Natural killer cell treated with Interleukin-12 subunit alpha and Interleukin-12 subunit beta and Interleukin-15 and Interleukin-18, amount 100 ng/mL, for 72 hours (primary cell): ENCODE results near the gene WNK1. TPM values are rescaled to one million over a fixed set of nuclear protein-coding genes. Genes with fewer than 3 reads are reported as not detected.
"Not testable (repeated sequence)": the region's sequence is repeated elsewhere in the genome, so short reads cannot be mapped to it uniquely, and the experiment has no call there.

Experiments
- ATAC-seq, 2 donors: fragments of 150-1000 bp; cut with Tn5 transposase in 1 of 2; sonication (Bioruptor Pico), chemical (Tn5 transposase) in 1 of 2; 2 replicates each; pipeline ENCODE4 v1.10.0; 2021
- DNase-seq: peaks from one replicate; pipeline ENCODE4 v3.0.0; 2022; ENCODE audit warnings: low spot score
- H3K27ac Mint-ChIP-seq, 2 donors: 1 replicate in 1 of 2; 2 replicates in 1 of 2; pipeline ENCODE4 v1.8.0; 2022; ENCODE audit warnings: mixed read lengths in 2 of 2, mild to moderate bottlenecking in 1 of 2, moderate library complexity in 1 of 2
- H3K27me3 Mint-ChIP-seq, 2 donors: 1 replicate in 1 of 2; 2 replicates in 1 of 2; pipeline ENCODE4 v1.8.0; 2022; ENCODE audit warnings: mixed read lengths in 2 of 2
- H3K36me3 Mint-ChIP-seq: one replicate; pipeline ENCODE4 v1.8.0; 2022; ENCODE audit warnings: mixed read lengths
- H3K4me1 Mint-ChIP-seq, 2 donors: 1 replicate in 1 of 2; 2 replicates in 1 of 2; pipeline ENCODE4 v1.8.0; 2022; ENCODE audit warnings: low read depth in 2 of 2, mixed read lengths in 2 of 2, mild to moderate bottlenecking in 1 of 2
- H3K4me3 Mint-ChIP-seq: one replicate; pipeline ENCODE4 v1.8.0; 2022; ENCODE audit warnings: mixed read lengths
- H3K9me3 Mint-ChIP-seq: 2 replicates; pipeline ENCODE4 v1.8.0; 2022; ENCODE audit warnings: mixed read lengths
- total RNA-seq, 2 donors: library from RNA; stranded (reverse); gene quantifications; one replicate each; pipeline ENCODE4 v1.2.3, GENCODE V29; 2022

WNK1 gene
- total RNA-seq, 2 donors from 2014 or later: 152 to 269 TPM

DNA sequence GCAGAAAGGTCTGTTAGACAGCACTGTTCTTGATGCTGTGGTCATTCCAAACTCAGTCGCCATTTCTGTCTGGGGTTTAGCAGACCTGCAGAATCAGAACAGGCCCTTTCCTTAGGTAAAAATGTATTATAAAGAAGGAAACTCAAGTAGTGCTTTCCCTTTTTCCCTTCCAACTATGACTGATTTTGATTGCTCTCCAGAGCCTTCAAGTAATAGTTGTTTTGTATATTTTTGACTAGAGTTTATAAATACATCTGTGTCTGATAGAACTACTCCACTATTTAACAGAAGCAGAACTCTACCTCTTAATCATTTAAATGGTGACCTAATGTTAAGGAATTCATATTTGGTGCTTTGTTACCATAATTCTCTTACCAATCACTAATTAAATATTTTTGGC lies 74.0 kb downstream of the WNK1 start:
- Mint-ChIP-seq H3K4me3 (no peak overlapping the region), H3K4me1 (peaks cover 12 to 29% of the 10 kb centered on the region in 2 donors), H3K27me3 (no peaks in the 10 kb centered on the region), H3K36me3 (peaks cover 14% of the 10 kb centered on the region), H3K27ac (no peak overlapping the region), H3K9me3 (peaks cover 5% of the 10 kb centered on the region)
- ATAC-seq (no peak), DNase-seq (no peak)

DNA sequence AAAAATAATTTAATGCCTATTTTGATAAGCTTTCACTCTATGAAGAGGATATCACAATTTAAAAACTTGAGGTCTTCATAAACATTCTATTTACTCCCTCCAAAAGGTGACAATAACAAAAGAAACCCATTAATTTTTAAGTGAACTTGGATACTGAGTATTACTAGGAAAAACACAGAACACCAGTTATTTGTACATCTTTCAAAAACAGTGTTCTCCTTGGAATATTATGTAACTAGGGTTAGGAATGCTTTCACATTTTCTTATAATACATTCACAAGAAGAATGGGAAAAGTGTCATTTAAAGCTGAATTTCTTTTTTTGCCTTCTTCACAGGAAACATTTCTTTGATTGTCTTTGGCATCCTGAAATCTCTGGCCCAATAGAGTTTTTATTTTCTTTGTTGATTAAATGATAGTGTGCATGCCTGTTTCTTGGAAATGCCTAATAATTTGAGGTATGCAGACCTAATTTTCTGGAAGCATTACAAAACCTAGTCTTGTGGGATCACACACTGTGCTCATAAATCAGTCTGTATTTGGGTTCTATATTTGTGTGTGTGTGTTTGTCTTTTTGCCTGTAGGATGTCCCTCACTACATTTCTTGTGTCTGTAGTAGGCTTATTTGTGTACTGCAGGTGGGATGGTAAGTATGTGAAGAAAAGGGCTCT lies 76.5 kb downstream of the WNK1 start:
- peaks cover 16% of the 10 kb centered on the region for H3K36me3 Mint-ChIP-seq
- no peak overlapping the region for H3K27ac Mint-ChIP-seq
- H3K27me3 Mint-ChIP-seq: no peaks in the 10 kb centered on the region

GRCh38 chr12:830111-830867 lies 77.9 kb downstream of the WNK1 start:
- Mint-ChIP-seq H3K9me3 (no peaks in the 10 kb centered on the region), H3K36me3 (peaks cover 22% of the 10 kb centered on the region), H3K4me3 (no peak overlapping the region), H3K27me3 (no peaks in the 10 kb centered on the region), H3K27ac (no peak overlapping the region), H3K4me1 (peaks cover 11 to 34% of the 10 kb centered on the region in 2 donors)
- ATAC-seq (no peak), DNase-seq (no peak)

More for the DNA sequence above, 76.5 kb downstream of the WNK1 start:
- H3K4me3 Mint-ChIP-seq: no peak overlapping the region
- DNase-seq (no peak), ATAC-seq (no peak)
- peaks cover 8 to 24% of the 10 kb centered on the region in 2 donors for H3K4me1 Mint-ChIP-seq
- H3K9me3 Mint-ChIP-seq: no peaks in the 10 kb centered on the region

DNA sequence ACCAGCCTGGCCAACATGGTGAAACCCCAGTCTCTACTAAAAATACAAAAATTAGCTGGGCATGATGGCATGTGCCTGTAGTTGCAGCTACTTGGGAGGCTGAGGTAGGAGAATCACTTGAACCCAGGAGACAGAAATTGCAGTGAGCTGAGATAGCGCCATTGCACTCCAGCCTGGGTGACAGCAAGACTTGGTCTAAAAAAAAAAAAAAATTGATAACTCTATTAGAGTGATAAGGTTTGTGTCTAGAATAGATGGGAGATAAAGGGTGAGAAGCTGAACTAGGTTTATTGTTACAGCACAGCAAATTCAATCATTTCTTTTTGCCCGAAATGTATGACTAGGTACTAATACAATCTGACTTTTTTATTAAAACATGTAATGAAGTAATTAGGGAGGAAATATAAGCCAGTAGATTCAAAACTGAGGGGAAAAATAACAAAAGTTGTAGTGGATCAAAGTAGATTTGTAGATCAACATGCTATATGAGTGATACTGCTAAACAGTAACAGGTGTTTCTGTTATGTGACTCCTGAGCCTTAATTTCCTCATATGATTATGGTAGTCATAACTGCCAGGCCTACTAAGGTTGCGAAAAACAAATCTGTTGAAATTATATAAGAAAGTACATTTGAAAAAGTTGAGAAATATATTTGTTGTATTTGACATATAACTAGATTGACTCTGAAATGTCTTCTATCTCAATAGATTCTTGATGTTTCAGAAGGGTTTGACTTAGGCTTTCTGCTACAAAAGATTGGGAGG lies 83.6 kb downstream of the WNK1 start:
- no peak for ATAC-seq
- H3K4me3 Mint-ChIP-seq: no peak overlapping the region

GRCh38 chr12:836952-837351 lies 84.6 kb downstream of the WNK1 start:
- H3K27me3 Mint-ChIP-seq: no peaks in the 10 kb centered on the region
- no peak for ATAC-seq
- H3K4me3 Mint-ChIP-seq: no peak overlapping the region
- H3K4me1 Mint-ChIP-seq: peaks cover 24 to 44% of the 10 kb centered on the region in 2 donors
- no peak overlapping the region for H3K27ac Mint-ChIP-seq
- DNase-seq: no peak
- no peaks in the 10 kb centered on the region for H3K9me3 Mint-ChIP-seq
- peaks cover 22% of the 10 kb centered on the region for H3K36me3 Mint-ChIP-seq

More for the DNA sequence above, 83.6 kb downstream of the WNK1 start:
- Mint-ChIP-seq H3K9me3 (no peaks in the 10 kb centered on the region), H3K27ac (no peak overlapping the region), H3K4me1 (peaks cover 17 to 38% of the 10 kb centered on the region in 2 donors), H3K27me3 (no peaks in the 10 kb centered on the region), H3K36me3 (peaks cover 22% of the 10 kb centered on the region)
- no peak for DNase-seq

DNA sequence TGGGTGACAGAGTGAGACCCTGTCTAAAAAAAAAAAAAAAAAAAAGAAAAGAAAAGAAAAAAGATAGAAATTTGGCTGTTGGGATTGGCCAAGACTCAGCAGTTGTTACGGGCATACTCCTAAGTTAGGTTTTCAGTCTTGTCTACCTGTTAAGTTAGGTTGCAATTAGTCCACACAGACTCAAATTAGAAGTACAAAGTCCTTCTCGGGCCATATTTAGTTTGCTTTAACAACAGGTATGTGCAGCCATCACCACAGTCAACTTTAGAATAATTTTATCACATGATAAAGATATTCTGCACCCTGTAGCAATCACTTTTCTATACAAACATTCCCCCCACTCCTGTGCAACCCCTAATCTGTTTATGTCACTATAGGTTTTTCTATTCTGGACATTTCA lies 85.2 kb downstream of the WNK1 start:
- Mint-ChIP-seq H3K27ac (no peak overlapping the region), H3K9me3 (no peaks in the 10 kb centered on the region), H3K27me3 (no peaks in the 10 kb centered on the region), H3K4me3 (no peak overlapping the region), H3K36me3 (peaks cover 22% of the 10 kb centered on the region), H3K4me1 (peaks cover 27 to 45% of the 10 kb centered on the region in 2 donors)
- DNase-seq (no peak), ATAC-seq (no peak)

GRCh38 chr12:843609-844008 lies 91.2 kb downstream of the WNK1 start:
- ATAC-seq: no peak
- no peaks in the 10 kb centered on the region for H3K27me3 Mint-ChIP-seq
- no peak overlapping the region for H3K4me3 Mint-ChIP-seq
- peaks cover 32 to 39% of the 10 kb centered on the region in 2 donors for H3K4me1 Mint-ChIP-seq
- H3K36me3 Mint-ChIP-seq: peaks cover 4% of the 10 kb centered on the region
- DNase-seq: no peak
- no peaks in the 10 kb centered on the region for H3K9me3 Mint-ChIP-seq
- H3K27ac Mint-ChIP-seq: no peak overlapping the region

DNA sequence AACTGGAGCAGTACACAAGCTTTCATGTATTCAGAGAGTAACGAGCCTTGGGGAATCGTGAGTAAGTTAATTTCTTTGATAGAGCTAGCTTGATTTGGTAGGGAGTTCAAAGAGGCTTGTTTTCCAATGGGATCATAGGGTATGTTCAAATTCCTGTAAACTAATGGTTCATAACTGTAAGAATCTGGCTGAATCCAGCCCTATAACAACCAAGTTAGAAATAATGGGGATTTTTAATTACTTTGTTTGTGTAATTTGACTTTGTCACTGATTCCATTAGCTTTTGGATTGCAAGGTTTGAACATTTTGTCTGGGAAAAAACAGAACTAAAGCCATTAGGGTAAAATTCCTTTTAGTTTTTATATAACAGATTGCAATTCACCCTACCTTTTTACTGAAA lies 94.0 kb downstream of the WNK1 start:
- H3K4me1 Mint-ChIP-seq: peaks cover 36 to 46% of the 10 kb centered on the region in 2 donors

GRCh38 chr12:848173-848865 lies 95.9 kb downstream of the WNK1 start:
- Mint-ChIP-seq H3K4me3 (no peak overlapping the region), H3K9me3 (no peaks in the 10 kb centered on the region), H3K27me3 (no peaks in the 10 kb centered on the region), H3K27ac (peak overlapping the region; percentile 37 to 69), H3K36me3 (peaks cover 4% of the 10 kb centered on the region), H3K4me1 (peaks cover 28 to 41% of the 10 kb centered on the region in 2 donors)
- DNase-seq (no peak), ATAC-seq (no peak)

More for the DNA sequence above, 94.0 kb downstream of the WNK1 start:
- no peaks in the 10 kb centered on the region for H3K27me3 Mint-ChIP-seq
- ATAC-seq: no peak
- H3K9me3 Mint-ChIP-seq: no peaks in the 10 kb centered on the region
- peaks cover 4% of the 10 kb centered on the region for H3K36me3 Mint-ChIP-seq
- no peak overlapping the region for H3K4me3 Mint-ChIP-seq
- DNase-seq: no peak
- no peak overlapping the region for H3K27ac Mint-ChIP-seq

- peak overlapping the region; percentile 37 to 69 for H3K27ac Mint-ChIP-seq
- no peaks in the 10 kb centered on the region for H3K27me3 Mint-ChIP-seq
- H3K36me3 Mint-ChIP-seq: peaks cover 4% of the 10 kb centered on the region
- DNase-seq: no peak
- no peak for ATAC-seq
- H3K9me3 Mint-ChIP-seq: no peaks in the 10 kb centered on the region
- no peak overlapping the region for H3K4me3 Mint-ChIP-seq
- H3K4me1 Mint-ChIP-seq: peaks cover 28 to 41% of the 10 kb centered on the region in 2 donors
Measured at GRCh38 chr12:848882-849527, 96.6 kb downstream of the WNK1 start.

- not testable (repeated sequence) for H3K4me3 Mint-ChIP-seq, H3K36me3 Mint-ChIP-seq, H3K27me3 Mint-ChIP-seq, H3K9me3 Mint-ChIP-seq, ATAC-seq, DNase-seq, H3K27ac Mint-ChIP-seq
- peaks cover 28 to 41% of the 10 kb centered on the region in 2 donors for H3K4me1 Mint-ChIP-seq
Measured at GRCh38 chr12:849733-850437, 97.5 kb downstream of the WNK1 start.

DNA sequence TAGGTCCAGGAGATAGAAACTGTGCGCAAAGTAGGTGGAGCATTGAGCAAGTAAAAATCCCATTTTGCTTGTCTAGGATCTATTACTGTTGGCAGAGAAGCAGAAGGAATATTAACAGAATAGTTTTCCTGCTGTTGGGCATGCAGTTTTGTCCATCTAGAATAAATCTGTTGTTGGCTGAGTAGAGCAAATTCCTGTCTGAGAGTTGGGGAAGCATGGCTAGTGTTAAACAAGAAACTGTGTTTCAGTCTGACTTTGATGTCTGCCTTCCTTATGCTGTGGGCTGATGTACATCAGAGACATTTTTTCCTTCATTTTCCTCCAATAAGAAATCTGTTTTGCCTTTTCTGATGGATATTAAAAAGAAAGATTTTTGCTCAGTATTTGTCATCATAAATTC lies 99.0 kb downstream of the WNK1 start:
- no peaks in the 10 kb centered on the region for H3K9me3 Mint-ChIP-seq
- peaks cover 26 to 37% of the 10 kb centered on the region in 2 donors for H3K4me1 Mint-ChIP-seq
- H3K27me3 Mint-ChIP-seq: no peaks in the 10 kb centered on the region
- H3K4me3 Mint-ChIP-seq: no peak overlapping the region
- ATAC-seq: no peak
- peaks cover 4% of the 10 kb centered on the region for H3K36me3 Mint-ChIP-seq
- no peak for DNase-seq
- peak overlapping the region in 1 of 2 donors; percentile 61 for H3K27ac Mint-ChIP-seq
